HG03354 (cell line): ENCODE measurements around the gene HECA.
"Not testable (repeated sequence)": the region's sequence is repeated elsewhere in the genome, so short reads cannot be mapped to it uniquely, and the experiment has no call there.

Experiments used
- ATAC-seq: cut with Tn5 transposase; IDR thresholded peaks from one replicate; pipeline ENCODE4 v1.9.1; 2021; ENCODE audit warnings: mild to moderate bottlenecking; ENCODE audit not compliant: unreplicated experiment, poor library complexity, severe bottlenecking

The HECA gene

GRCh38 chr6:139194740-139195139 lies 59.9 kb downstream of the HECA start:
- no peak for ATAC-seq

GRCh38 chr6:139198529-139199288 lies 63.8 kb downstream of the HECA start:
- no peak for ATAC-seq

- no peak for ATAC-seq
Observed at GRCh38 chr6:139201378-139201777, 66.5 kb downstream of the HECA start.

- ATAC-seq = no peak
Observed at GRCh38 chr6:139204978-139205377, 70.1 kb downstream of the HECA start.

GRCh38 chr6:139205843-139206242 lies 71.0 kb downstream of the HECA start:
- no peak for ATAC-seq

- not testable (repeated sequence) for ATAC-seq
Observed at GRCh38 chr6:139210766-139211165, 75.9 kb downstream of the HECA start.

GRCh38 chr6:139212460-139212859 lies 77.6 kb downstream of the HECA start:
- ATAC-seq = not testable (repeated sequence)

- peak; percentile 100 for ATAC-seq
Observed at GRCh38 chr6:139219271-139219729, 84.4 kb downstream of the HECA start.

- no peak for ATAC-seq
Observed at GRCh38 chr6:139219746-139220145, 84.9 kb downstream of the HECA start.

GRCh38 chr6:139228387-139228786 lies 93.5 kb downstream of the HECA start:
- not testable (repeated sequence) for ATAC-seq
